BJ (cell line): ENCODE results near the gene FNBP1. TPM values are rescaled to one million over a fixed set of nuclear protein-coding genes. Genes with fewer than 3 reads are reported as not detected.

Experiments used
- CTCF ChIA-PET: fragments of 350-600 bp; formaldehyde crosslinking; extraction: SDS; loops from one replicate; lab custom pipeline; 2021; ENCODE audit warnings: antibody characterized with exemption, inconsistent platforms; lab: Yijun Ruan, JAX
- POLR2A ChIA-PET: fragments of 300-600 bp; sonication (Branson Sonifier 250); formaldehyde crosslinking; extraction: SDS; loops from one replicate; lab custom pipeline; 2021; ENCODE audit warnings: antibody characterized with exemption; lab: Charles Lee
- DNase-seq: peaks from one replicate; pipeline ENCODE4 v3.0.0-alpha.2; 2011; ENCODE audit warnings: low read depth
- H3K27me3 ChIP-seq: 2 replicates; pipeline ENCODE4 v1.6.0; 2011; ENCODE audit warnings: low read length; ENCODE audit not compliant: control insufficient read depth, insufficient read depth
- H3K36me3 ChIP-seq: 2 replicates; pipeline ENCODE4 v1.5.1; 2011; ENCODE audit warnings: low read length; ENCODE audit not compliant: control insufficient read depth, insufficient read depth
- H3K4me3 ChIP-seq: 2 replicates; pipeline ENCODE4 v1.5.1; 2011; ENCODE audit warnings: low read depth, mild to moderate bottlenecking, control low read depth, low read length
- polyA plus RNA-seq: library from polyadenylated mRNA; depleted of rRNA; stranded (reverse); fragments of >200 nt; gene quantifications from 2 replicates; pipeline ENCODE4 v1.2.3, GENCODE V29; 2011; rRNA removed
- small RNA-seq: library from RNA; depleted of rRNA; stranded (forward); fragments of <200 nt; gene quantifications from one replicate; pipeline ENCODE3, GENCODE V24; 2012; ENCODE audit warnings: low replicate concordance, low read depth; ENCODE audit not compliant: insufficient read length
- TF ChIP-seq, protein P1 (sequence below): IDR thresholded peaks from 2 replicates; pipeline ENCODE4 v1.5.1; 2011; ENCODE audit warnings: low read depth, mild to moderate bottlenecking, control low read depth, inconsistent platforms, low read length, moderate library complexity; ENCODE audit not compliant: insufficient read depth

The FNBP1 gene
- polyA plus RNA-seq, 1 experiment, result 7.8 TPM

GRCh38 chr9:129845373-129845772 is 197.6 kb downstream of the FNBP1 start:
- no peak for DNase-seq
- ChIA-PET POLR2A (no interaction called here), CTCF (no interaction called here)
- H3K36me3 ChIP-seq, result peaks cover 7% of the 10 kb centered on the region; the same call in 1 of the 2 replicates
- H3K27me3 ChIP-seq, result no peaks in the 10 kb centered on the region
- TF ChIP-seq, protein P1, sequence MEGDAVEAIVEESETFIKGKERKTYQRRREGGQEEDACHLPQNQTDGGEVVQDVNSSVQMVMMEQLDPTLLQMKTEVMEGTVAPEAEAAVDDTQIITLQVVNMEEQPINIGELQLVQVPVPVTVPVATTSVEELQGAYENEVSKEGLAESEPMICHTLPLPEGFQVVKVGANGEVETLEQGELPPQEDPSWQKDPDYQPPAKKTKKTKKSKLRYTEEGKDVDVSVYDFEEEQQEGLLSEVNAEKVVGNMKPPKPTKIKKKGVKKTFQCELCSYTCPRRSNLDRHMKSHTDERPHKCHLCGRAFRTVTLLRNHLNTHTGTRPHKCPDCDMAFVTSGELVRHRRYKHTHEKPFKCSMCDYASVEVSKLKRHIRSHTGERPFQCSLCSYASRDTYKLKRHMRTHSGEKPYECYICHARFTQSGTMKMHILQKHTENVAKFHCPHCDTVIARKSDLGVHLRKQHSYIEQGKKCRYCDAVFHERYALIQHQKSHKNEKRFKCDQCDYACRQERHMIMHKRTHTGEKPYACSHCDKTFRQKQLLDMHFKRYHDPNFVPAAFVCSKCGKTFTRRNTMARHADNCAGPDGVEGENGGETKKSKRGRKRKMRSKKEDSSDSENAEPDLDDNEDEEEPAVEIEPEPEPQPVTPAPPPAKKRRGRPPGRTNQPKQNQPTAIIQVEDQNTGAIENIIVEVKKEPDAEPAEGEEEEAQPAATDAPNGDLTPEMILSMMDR, result no peak
- no peak overlapping the region for H3K4me3 ChIP-seq

- Histone ChIP-seq H3K4me3 (no peak overlapping the region), H3K36me3 (peaks cover 4% of the 10 kb centered on the region; the same call in 1 of the 2 replicates), H3K27me3 (no peaks in the 10 kb centered on the region)
- POLR2A ChIA-PET, result no interaction called here
- TF ChIP-seq, protein P1, result no peak
- CTCF ChIA-PET, result no interaction called here
- no peak for DNase-seq
Measured at GRCh38 chr9:129841071-129841470, 201.9 kb downstream of the FNBP1 start.

- POLR2A ChIA-PET, result no interaction called here
- H3K27me3 ChIP-seq, result no peaks in the 10 kb centered on the region
- H3K36me3 ChIP-seq, result peaks cover 4% of the 10 kb centered on the region; the same call in 1 of the 2 replicates
- CTCF ChIA-PET, result no interaction called here
- TF ChIP-seq, protein P1, result no peak
- DNase-seq, result no peak
- H3K4me3 ChIP-seq, result no peak overlapping the region
Measured at GRCh38 chr9:129840034-129840433, 203.0 kb downstream of the FNBP1 start.

DNA sequence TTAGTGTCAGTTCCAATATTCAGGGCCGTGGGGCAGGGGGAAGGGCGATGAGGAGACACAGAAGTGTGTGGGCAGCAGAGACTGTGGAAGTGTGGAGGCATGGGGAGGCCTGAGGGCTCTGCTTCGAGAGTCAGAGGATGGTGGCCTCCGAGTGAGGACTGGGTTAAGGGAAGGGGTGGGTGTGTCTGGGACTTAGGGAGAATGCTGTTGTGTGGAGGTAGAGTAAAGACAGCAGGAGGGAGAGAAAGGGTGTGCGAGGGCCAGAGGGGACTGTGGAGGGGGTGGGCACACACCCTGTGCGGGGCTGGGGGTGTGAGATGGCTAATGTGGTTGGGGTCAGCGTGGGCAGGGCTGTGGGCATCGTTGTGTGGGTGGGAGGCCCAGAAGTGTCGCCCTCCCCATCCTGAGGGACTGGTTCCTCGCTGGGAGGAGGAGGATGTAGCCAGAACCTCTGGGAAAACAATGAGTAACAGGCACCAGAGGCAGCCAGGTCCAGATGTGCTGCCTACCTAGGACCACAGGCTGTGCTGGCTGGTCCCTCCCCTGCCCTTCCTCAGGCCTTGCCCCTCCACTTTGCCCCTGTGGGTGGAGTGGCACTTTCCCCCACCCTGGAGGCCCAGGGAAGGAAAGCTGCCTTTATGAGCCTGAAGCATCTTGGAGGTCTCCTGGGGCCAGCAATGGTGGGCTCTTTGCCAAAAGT is 203.5 kb downstream of the FNBP1 start:
- DNase-seq, result no peak
- ChIA-PET POLR2A (no interaction called here), CTCF (no interaction called here)
- Histone ChIP-seq H3K27me3 (no peaks in the 10 kb centered on the region), H3K4me3 (no peak overlapping the region), H3K36me3 (peaks cover 4% of the 10 kb centered on the region; the same call in 1 of the 2 replicates)
- TF ChIP-seq, protein P1, result no peak

DNA sequence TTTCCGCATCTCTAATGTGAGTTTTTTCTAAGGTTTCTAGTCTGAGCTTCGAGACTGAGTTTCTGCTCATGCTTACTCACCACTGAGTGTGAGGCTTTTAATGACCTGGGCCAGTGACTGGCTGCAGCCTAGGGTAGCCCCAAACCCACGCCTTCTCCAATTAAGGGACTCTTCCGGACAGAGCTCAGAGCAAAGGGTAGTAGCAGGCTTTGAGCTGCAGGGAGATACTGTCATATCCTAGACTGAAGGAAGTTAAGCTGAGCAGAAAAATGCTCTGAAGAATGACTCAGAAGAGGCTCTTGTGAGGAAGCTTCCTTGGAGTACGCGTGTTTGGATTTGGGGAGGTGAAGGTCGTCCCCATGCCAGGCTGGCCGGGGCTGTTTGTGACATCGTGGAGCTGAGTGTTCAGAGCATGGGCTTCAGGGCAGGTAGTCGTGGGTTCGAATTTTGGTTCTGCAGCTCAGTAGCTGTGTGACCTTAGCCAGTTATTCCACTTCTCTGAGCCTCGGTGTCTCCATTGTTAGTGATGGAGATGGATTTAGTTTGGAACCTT is 204.2 kb downstream of the FNBP1 start:
- TF ChIP-seq, protein P1, result no peak
- no peak overlapping the region for H3K4me3 ChIP-seq
- peak; percentile 73 for DNase-seq
- H3K36me3 ChIP-seq, result peaks cover 4% of the 10 kb centered on the region; the same call in 1 of the 2 replicates
- POLR2A ChIA-PET, result no interaction called here
- CTCF ChIA-PET, result no interaction called here
- H3K27me3 ChIP-seq, result no peaks in the 10 kb centered on the region

Small RNA genes within 50 kb of the gene (small RNA-seq; reads per million reads assigned to genes)
- not detected for gene MIR6855

Other genes starting within 250 kb of the FNBP1 start
- gene TOR1B, start 240.0 kb downstream of the FNBP1 start, polyA plus RNA-seq, result 26.8 and 31.4 TPM in 2 replicates
- gene TOR1A, start 219.1 kb downstream of the FNBP1 start, polyA plus RNA-seq, result 78.8 and 93.2 TPM in 2 replicates
- 26.1 and 41.9 TPM in 2 replicates for gene C9orf78, start 207.9 kb downstream of the FNBP1 start, polyA plus RNA-seq
- gene USP20, start 207.7 kb downstream of the FNBP1 start, polyA plus RNA-seq, result 10.5 and 19.0 TPM in 2 replicates
- 32.5 and 36.4 TPM in 2 replicates for gene GPR107, start 10.7 kb upstream of the FNBP1 start, polyA plus RNA-seq
- gene NCS1, start 129.2 kb upstream of the FNBP1 start, polyA plus RNA-seq, result 54.4 and 67.7 TPM in 2 replicates
- not detected in 2 replicates for gene HMCN2, start 222.6 kb upstream of the FNBP1 start, polyA plus RNA-seq